ENCODE results near the gene COL23A1. TPM values are rescaled to one million over a fixed set of nuclear protein-coding genes. Genes with fewer than 3 reads are reported as not detected.

The COL23A1 gene
- total RNA-seq, 1 experiment from 2014 or later = not detected

- H3K9me3 Mint-ChIP-seq (ENCODE audit: low read depth, unreplicated experiment) = peaks cover 9% of the 10 kb centered on the region
- H3K4me3 Mint-ChIP-seq (ENCODE audit: low read depth, unreplicated experiment) = no peak overlapping the region
- BruUV-seq (replicated peaks) = no TSS peak
- H3K36me3 Mint-ChIP-seq (ENCODE audit: insufficient read depth, unreplicated experiment) = no peaks in the 10 kb centered on the region
- H3K27me3 Mint-ChIP-seq (ENCODE audit: unreplicated experiment) = peaks cover 17% of the 10 kb centered on the region
- intact Hi-C loops (cut with micrococcal nuclease; ENCODE audit: unreplicated experiment) = no loop called here
- no peaks in the 10 kb centered on the region for H3K4me1 Mint-ChIP-seq (ENCODE audit: low read depth, unreplicated experiment)
- no peak for DNase-seq
- no peak overlapping the region for H3K27ac Mint-ChIP-seq (ENCODE audit: unreplicated experiment)
- TF ChIP-seq CTCF (IDR thresholded peaks at IDR 0.05; ENCODE audit: unreplicated experiment) = no peak
- CTCF ChIA-PET = no interaction called here
Measured at GRCh38 chr5:178479261-178479660, 110.9 kb downstream of the COL23A1 start.

- CTCF ChIA-PET = interaction anchor here (0.6 kb wide), 1 partner anchor 118 kb away, joined by 3 read pairs; no protein-coding TSS in a partner anchor
- no peak for TF ChIP-seq CTCF (IDR thresholded peaks at IDR 0.05; ENCODE audit: unreplicated experiment)
- no peak overlapping the region for H3K4me3 Mint-ChIP-seq (ENCODE audit: low read depth, unreplicated experiment)
- BruUV-seq (replicated peaks) = no TSS peak
- DNase-seq = no peak
- no peaks in the 10 kb centered on the region for H3K4me1 Mint-ChIP-seq (ENCODE audit: low read depth, unreplicated experiment)
- intact Hi-C loops (cut with micrococcal nuclease; ENCODE audit: unreplicated experiment) = no loop called here
- no peak overlapping the region for H3K27ac Mint-ChIP-seq (ENCODE audit: unreplicated experiment)
- peaks cover 9% of the 10 kb centered on the region for H3K9me3 Mint-ChIP-seq (ENCODE audit: low read depth, unreplicated experiment)
- H3K36me3 Mint-ChIP-seq (ENCODE audit: insufficient read depth, unreplicated experiment) = no peaks in the 10 kb centered on the region
- H3K27me3 Mint-ChIP-seq (ENCODE audit: unreplicated experiment) = peaks cover 17% of the 10 kb centered on the region
Measured at GRCh38 chr5:178478370-178478769, 111.8 kb downstream of the COL23A1 start.

GRCh38 chr5:178477802-178478201 is 112.4 kb downstream of the COL23A1 start:
- no peak overlapping the region for H3K4me3 Mint-ChIP-seq (ENCODE audit: low read depth, unreplicated experiment)
- DNase-seq = no peak

GRCh38 chr5:178476972-178477754 is 113.0 kb downstream of the COL23A1 start:
- no peak for TF ChIP-seq CTCF (IDR thresholded peaks at IDR 0.05; ENCODE audit: unreplicated experiment)
- H3K9me3 Mint-ChIP-seq (ENCODE audit: low read depth, unreplicated experiment) = peaks cover 9% of the 10 kb centered on the region
- H3K4me3 Mint-ChIP-seq (ENCODE audit: low read depth, unreplicated experiment) = no peak overlapping the region
- no peak overlapping the region for H3K27ac Mint-ChIP-seq (ENCODE audit: unreplicated experiment)
- no TSS peak for BruUV-seq (replicated peaks)
- no peaks in the 10 kb centered on the region for H3K4me1 Mint-ChIP-seq (ENCODE audit: low read depth, unreplicated experiment)
- intact Hi-C loops (cut with micrococcal nuclease; ENCODE audit: unreplicated experiment) = no loop called here
- CTCF ChIA-PET = no interaction called here
- DNase-seq = no peak
- H3K27me3 Mint-ChIP-seq (ENCODE audit: unreplicated experiment) = peaks cover 19% of the 10 kb centered on the region
- no peaks in the 10 kb centered on the region for H3K36me3 Mint-ChIP-seq (ENCODE audit: insufficient read depth, unreplicated experiment)

More at GRCh38 chr5:178477802-178478201, 112.4 kb downstream of the COL23A1 start:
- intact Hi-C loops (cut with micrococcal nuclease; ENCODE audit: unreplicated experiment) = no loop called here
- no peak for TF ChIP-seq CTCF (IDR thresholded peaks at IDR 0.05; ENCODE audit: unreplicated experiment)
- Mint-ChIP-seq H3K4me1 (ENCODE audit: low read depth, unreplicated experiment) (no peaks in the 10 kb centered on the region), H3K36me3 (ENCODE audit: insufficient read depth, unreplicated experiment) (no peaks in the 10 kb centered on the region), H3K9me3 (ENCODE audit: low read depth, unreplicated experiment) (peaks cover 9% of the 10 kb centered on the region), H3K27ac (ENCODE audit: unreplicated experiment) (no peak overlapping the region), H3K27me3 (ENCODE audit: unreplicated experiment) (peaks cover 17% of the 10 kb centered on the region)
- CTCF ChIA-PET = interaction anchor here (0.6 kb wide), 1 partner anchor 119 kb away, joined by 3 read pairs; no protein-coding TSS in a partner anchor
- BruUV-seq (replicated peaks) = no TSS peak
